Measurements from ENCODE around the gene GPAM. TPM values are rescaled to one million over a fixed set of nuclear protein-coding genes. Genes with fewer than 3 reads are reported as not detected.

GPAM gene
- polyA plus RNA-seq, 3 donors = 0.37 to 1.3 (median 0.59) TPM

DNA sequence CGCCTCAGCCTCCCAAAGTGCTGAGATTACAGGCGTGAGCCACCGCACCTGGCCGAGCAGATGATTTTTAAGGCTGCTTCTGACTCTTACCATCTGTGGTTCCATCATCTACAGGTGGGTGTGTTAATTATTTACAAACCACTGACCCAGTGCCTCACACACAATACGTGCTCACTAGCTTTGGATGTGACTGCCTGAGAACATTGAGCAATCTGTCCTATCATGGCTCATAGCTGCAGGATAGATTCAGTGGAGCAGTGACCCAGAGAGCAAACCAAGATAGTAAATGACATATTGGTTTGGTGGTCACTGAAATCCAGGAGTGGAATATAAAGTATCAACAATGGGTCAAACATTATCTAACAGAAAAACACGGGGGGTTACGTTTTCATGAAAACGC is 24.1 kb downstream of the GPAM start:
- intact Hi-C loops (cut with micrococcal nuclease) = no loop called here

GRCh38 chr10:112151524-112152039 is 32.0 kb downstream of the GPAM start:
- Histone ChIP-seq H3K9ac (ENCODE audit: insufficient read depth, low read length, poor library complexity, severe bottlenecking) (no peak overlapping the region), H3K4me3 (replicated peaks in 1 of 3; ENCODE audit: low read depth in 2 of 3, low read length in 3 of 3) (no peak overlapping the region), H4K20me1 (ENCODE audit: insufficient read depth, low read length) (no peaks in the 10 kb centered on the region), H3K9me3 (replicated peaks in 1 of 2; ENCODE audit: control insufficient read depth in 1 of 2, insufficient read depth in 1 of 2, low read length in 2 of 2) (no peaks in the 10 kb centered on the region), H3K27me3 (ENCODE audit: control insufficient read depth in 2 of 2, insufficient read depth in 2 of 2, low read length in 2 of 2) (no peaks in the 10 kb centered on the region), H3K79me2 (ENCODE audit: insufficient read depth, low read length) (no peaks in the 10 kb centered on the region), H2AFZ (ENCODE audit: insufficient read depth, low read depth, low read length, poor library complexity, severe bottlenecking) (no peak overlapping the region), H3K27ac (ENCODE audit: low read depth in 1 of 2, low read length in 2 of 2) (no peak overlapping the region), H3K4me2 (replicated peaks; ENCODE audit: extremely low read depth, low read length, poor library complexity, severe bottlenecking) (no peak overlapping the region), H3K36me3 (replicated peaks in 1 of 2; ENCODE audit: control insufficient read depth in 1 of 2, insufficient read depth in 2 of 2, low read length in 2 of 2) (peaks cover 23 to 37% of the 10 kb centered on the region in 2 donors), H3K4me1 (ENCODE audit: control insufficient read depth in 1 of 2, insufficient read depth in 2 of 2, low read length in 2 of 2) (no peaks in the 10 kb centered on the region)
- no peak overlapping the region for H3K27ac Mint-ChIP-seq
- H3K9me3 Mint-ChIP-seq = no peaks in the 10 kb centered on the region
- H3K27me3 Mint-ChIP-seq (ENCODE audit: low read depth in 3 of 3) = no peaks in the 10 kb centered on the region
- TF ChIP-seq, protein P1, sequence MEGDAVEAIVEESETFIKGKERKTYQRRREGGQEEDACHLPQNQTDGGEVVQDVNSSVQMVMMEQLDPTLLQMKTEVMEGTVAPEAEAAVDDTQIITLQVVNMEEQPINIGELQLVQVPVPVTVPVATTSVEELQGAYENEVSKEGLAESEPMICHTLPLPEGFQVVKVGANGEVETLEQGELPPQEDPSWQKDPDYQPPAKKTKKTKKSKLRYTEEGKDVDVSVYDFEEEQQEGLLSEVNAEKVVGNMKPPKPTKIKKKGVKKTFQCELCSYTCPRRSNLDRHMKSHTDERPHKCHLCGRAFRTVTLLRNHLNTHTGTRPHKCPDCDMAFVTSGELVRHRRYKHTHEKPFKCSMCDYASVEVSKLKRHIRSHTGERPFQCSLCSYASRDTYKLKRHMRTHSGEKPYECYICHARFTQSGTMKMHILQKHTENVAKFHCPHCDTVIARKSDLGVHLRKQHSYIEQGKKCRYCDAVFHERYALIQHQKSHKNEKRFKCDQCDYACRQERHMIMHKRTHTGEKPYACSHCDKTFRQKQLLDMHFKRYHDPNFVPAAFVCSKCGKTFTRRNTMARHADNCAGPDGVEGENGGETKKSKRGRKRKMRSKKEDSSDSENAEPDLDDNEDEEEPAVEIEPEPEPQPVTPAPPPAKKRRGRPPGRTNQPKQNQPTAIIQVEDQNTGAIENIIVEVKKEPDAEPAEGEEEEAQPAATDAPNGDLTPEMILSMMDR (IDR thresholded peaks at IDR 0.05) = no peak
- no peaks in the 10 kb centered on the region for H3K4me1 Mint-ChIP-seq
- H3K36me3 Mint-ChIP-seq = peaks cover 36 to 47% of the 10 kb centered on the region in 2 donors
- intact Hi-C loops (cut with micrococcal nuclease) = no loop called here
- no peak overlapping the region for H3K4me3 Mint-ChIP-seq
- 100% methylated on average over 1 of the region's 4 CpGs for WGBS (ENCODE audit: insufficient coverage)
- DNase-seq = no peak

More for the DNA sequence above, 24.1 kb downstream of the GPAM start:
- no peak overlapping the region for H3K27ac ChIP-seq (ENCODE audit: low read depth in 1 of 2, low read length in 2 of 2)
- H3K27me3 ChIP-seq (ENCODE audit: control insufficient read depth in 2 of 2, insufficient read depth in 2 of 2, low read length in 2 of 2) = no peaks in the 10 kb centered on the region
- no peaks in the 10 kb centered on the region for H4K20me1 ChIP-seq (ENCODE audit: insufficient read depth, low read length)
- peaks cover 2% of the 10 kb centered on the region for H3K4me1 Mint-ChIP-seq
- H3K36me3 ChIP-seq (replicated peaks in 1 of 2; ENCODE audit: control insufficient read depth in 1 of 2, insufficient read depth in 2 of 2, low read length in 2 of 2) = peaks cover 49 to 97% of the 10 kb centered on the region in 2 donors
- H3K4me3 ChIP-seq (replicated peaks in 1 of 3; ENCODE audit: low read depth in 2 of 3, low read length in 3 of 3) = no peak overlapping the region
- no peaks in the 10 kb centered on the region for H3K4me1 ChIP-seq (ENCODE audit: control insufficient read depth in 1 of 2, insufficient read depth in 2 of 2, low read length in 2 of 2)
- WGBS (ENCODE audit: insufficient coverage) = 100% methylated on average over 1 of the region's 8 CpGs
- H3K36me3 Mint-ChIP-seq = peaks cover 82 to 84% of the 10 kb centered on the region in 2 donors
- H3K27ac Mint-ChIP-seq = no peak overlapping the region
- no peak overlapping the region for H3K4me2 ChIP-seq (replicated peaks; ENCODE audit: extremely low read depth, low read length, poor library complexity, severe bottlenecking)
- H3K9me3 ChIP-seq (replicated peaks in 1 of 2; ENCODE audit: control insufficient read depth in 1 of 2, insufficient read depth in 1 of 2, low read length in 2 of 2) = no peaks in the 10 kb centered on the region
- no peak overlapping the region for H2AFZ ChIP-seq (ENCODE audit: insufficient read depth, low read depth, low read length, poor library complexity, severe bottlenecking)
- H3K4me3 Mint-ChIP-seq = no peak overlapping the region
- H3K9ac ChIP-seq (ENCODE audit: insufficient read depth, low read length, poor library complexity, severe bottlenecking) = no peak overlapping the region
- TF ChIP-seq, protein P1 (IDR thresholded peaks at IDR 0.05) = no peak
- H3K27me3 Mint-ChIP-seq (ENCODE audit: low read depth in 3 of 3) = peaks cover 0 to 1% (median 0%) of the 10 kb centered on the region in 3 donors
- no peak for DNase-seq
- peaks cover 0 to 8% (median 2%) of the 10 kb centered on the region in 7 donors for H3K9me3 Mint-ChIP-seq
- H3K79me2 ChIP-seq (ENCODE audit: insufficient read depth, low read length) = no peaks in the 10 kb centered on the region

All from CD14-positive monocyte (primary cell).